CD4-positive, alpha-beta T cell treated with Interleukin-2 at 100 ng/mL for 4 hours (primary cell): ENCODE measurements around the gene COG1.
A peak's percentile ranks its signal among the peaks of the same experiment; 100 is the strongest.

Source experiments
- DNase-seq: peaks from one replicate; pipeline ENCODE4 v3.0.0-alpha.2; 2020; ENCODE audit warnings: low spot score

Gene COG1

GRCh38 chr17:73228748-73229236 is 35.9 kb downstream of the COG1 start:
- peak; percentile 55 for DNase-seq

DNA sequence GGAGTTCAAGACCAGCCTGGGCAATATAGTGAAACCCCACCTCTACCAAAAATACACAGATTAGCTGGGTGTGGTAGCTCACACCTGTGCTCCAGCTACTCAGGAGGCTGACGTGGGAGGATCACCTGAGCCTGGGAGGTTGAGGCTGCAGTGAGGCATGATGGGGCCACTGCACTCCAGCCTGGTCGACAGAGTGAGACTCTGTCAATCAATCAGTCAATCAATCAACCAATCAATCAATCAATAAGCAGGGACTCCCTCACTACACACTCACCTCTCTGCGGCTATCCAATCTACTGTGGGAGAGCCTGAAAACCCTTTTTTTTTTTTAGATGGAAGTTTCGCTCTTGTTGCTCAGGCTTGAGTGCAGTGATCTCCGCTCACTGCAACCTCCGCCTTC is 37.2 kb downstream of the COG1 start:
- DNase-seq, result no peak

GRCh38 chr17:73231395-73231794 is 38.5 kb downstream of the COG1 start:
- no peak for DNase-seq

DNA sequence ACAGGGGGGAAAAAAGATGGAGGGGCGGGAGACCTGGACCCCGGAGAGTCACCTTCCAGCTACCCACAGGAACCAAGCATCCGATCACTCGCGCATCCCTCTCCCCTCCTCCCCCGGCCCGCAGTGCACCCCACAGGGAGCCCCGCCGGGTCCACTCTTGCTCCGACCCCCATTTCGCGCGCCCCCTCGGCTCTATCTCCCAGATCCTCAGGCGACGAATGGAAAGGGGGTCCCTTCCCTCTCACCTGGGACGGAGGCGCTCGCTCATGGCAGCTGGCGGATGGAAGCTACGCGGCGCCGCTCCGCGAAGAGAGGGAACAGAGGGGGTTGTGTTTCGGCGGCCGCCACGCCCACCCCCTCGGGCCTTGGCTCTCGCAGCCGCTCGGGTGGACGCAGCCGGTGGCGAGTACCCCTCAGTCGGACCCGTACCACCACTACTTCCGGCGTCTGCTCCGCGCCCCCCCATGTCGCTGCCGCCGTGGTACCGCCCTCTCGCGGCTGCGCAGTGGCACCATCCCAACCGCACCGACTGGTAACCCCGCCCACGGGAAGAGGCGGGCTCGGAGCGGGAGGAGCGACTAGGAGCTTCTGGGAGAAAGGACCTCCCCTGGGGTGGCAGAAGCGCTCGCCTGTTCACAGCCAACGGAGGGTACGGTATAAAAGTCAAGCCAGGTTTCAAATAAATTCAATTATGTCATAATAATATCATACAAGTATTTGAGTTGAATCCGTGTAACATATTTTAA is 39.2 kb downstream of the COG1 start:
- peak; percentile 96 for DNase-seq

- peak; percentile 25 for DNase-seq
Observed at GRCh38 chr17:73232587-73233373, 39.9 kb downstream of the COG1 start.

DNA sequence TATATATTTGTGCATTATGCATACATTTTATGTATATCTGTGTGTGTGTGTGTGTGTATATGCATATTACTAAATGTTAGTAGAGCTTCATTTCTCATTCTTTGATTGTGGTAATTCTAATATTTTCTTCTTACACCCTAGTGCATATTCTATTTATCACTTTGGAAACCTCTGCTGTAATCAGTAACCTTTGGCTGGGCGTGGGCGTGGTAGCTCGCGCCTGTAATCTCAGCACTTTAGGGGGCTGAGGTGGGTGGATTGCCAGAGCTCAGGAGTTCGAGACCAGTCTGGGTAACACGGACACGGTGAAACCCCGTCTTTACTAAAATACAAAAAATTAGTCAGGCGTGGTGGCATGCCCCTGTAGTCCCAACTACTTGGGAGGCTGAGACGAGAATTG is 41.9 kb downstream of the COG1 start:
- no peak for DNase-seq

GRCh38 chr17:73237714-73238113 is 44.9 kb downstream of the COG1 start:
- no peak for DNase-seq

DNA sequence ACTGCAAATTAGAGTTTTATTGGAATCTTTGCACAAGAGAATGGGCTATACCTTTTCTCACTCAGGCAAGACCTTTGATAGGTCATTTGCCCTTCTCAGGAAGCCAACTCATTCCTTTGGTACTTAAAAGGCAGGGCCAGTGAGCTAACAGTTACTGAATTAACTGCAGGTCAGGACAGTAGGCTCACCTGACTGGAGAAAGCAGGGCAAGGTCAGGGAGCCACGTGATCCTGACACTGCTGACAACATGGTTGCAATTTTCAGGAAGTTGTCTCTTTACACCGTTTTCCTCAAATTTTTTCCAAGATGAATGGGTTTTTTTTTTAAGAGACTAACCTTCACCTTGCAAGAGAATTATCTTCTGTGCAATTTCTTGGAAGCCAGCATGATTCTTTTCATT is 47.7 kb downstream of the COG1 start:
- no peak for DNase-seq

GRCh38 chr17:73247726-73248125 is 54.9 kb downstream of the COG1 start:
- no peak for DNase-seq

DNA sequence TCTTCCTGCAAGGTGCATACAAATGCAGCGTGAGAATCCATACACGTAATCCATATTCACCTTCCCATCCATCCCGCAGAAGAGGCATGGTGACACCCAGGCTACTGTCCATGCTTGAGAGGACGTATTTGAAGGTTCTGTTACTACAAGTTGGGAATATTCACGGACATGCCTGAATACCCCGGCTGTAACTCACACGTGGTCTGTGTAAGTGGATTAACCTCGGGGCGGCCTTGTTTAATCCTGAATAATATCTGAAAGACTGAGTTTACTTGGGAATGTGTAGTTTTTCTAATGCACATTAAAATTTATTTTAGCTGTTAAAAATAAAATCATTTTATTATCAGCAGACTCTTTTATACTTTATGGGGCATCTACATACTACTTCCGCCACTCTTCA is 55.7 kb downstream of the COG1 start:
- no peak for DNase-seq

DNA sequence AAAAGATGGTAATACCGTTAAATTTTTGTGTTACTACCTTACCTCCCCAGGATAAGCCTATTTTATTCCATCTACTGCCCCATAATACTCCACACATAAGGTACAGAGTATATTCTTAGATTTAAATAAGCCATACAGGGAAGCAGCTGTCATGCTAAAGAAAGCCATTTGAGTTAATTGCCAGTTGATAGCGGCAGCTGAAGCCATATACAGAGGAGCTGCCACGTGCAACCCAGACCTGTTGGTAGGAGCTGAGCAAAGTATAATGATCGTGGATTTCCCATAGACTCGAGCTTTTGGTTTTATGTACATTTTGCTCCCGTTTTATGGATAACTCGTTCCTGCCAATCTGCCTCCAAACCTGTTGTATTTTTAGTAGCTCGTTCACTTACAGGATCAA is 56.8 kb downstream of the COG1 start:
- no peak for DNase-seq

DNA sequence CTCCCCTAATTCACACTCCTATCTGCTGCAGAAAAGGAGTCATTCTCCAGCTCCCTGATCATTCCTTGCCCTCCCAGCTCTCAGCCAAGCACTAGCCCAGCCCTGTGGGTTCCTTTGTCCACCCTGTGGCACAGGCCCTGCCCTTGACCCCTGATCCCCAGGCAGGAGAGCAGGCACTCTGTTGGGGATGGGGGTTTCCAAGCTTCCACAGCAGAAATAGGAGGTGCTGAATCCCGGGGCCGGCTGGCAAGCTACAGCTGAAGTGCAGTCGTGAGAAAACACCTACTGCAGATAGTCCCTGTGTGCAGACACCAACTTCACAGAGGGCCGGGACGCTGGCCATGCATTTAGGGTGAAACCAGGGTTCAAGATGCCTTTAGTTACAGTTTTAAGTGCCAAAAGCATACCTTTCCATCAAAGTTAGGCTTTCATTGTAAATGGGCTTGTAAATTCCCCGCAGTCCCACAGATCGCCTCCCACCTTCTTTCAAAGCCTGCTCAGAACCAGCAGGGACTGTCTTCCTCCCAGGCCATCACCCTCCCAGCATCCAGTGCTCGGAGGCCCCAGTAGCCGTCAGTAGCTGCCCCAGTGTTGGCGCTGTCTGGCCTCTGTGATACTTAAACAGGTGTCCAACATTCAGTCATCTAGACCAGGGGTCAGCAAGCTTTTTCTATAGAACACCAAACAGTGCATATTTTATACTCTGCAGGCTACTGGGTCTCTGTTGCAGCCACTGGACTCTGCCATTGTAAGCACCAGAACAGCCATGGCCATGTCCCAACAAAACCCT is 58.2 kb downstream of the COG1 start:
- DNase-seq, result no peak

DNA sequence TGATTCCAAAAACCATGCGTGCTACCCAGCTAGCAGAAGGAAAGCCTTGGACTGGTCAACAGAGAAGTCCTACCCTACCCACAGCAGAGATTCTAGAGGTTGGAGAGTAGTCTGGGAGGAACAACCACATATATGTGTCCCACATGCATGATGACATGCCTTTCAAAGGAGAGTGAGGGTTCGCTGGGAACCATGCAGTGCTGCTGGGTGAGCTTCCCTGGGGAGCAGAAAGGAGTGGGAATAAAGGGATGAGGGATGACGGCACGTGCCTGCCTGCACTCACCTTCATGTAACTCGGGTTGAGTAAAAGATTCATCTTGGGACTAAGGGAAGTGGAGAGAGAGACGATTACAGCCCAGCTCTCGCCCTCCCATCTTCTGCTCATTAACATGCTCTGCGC is 59.0 kb downstream of the COG1 start:
- no peak for DNase-seq

- DNase-seq, result peak; percentile 53
Observed at GRCh38 chr17:73255671-73256181, 62.9 kb downstream of the COG1 start.

- no peak for DNase-seq
Observed at GRCh38 chr17:73256220-73256619, 63.4 kb downstream of the COG1 start.

DNA sequence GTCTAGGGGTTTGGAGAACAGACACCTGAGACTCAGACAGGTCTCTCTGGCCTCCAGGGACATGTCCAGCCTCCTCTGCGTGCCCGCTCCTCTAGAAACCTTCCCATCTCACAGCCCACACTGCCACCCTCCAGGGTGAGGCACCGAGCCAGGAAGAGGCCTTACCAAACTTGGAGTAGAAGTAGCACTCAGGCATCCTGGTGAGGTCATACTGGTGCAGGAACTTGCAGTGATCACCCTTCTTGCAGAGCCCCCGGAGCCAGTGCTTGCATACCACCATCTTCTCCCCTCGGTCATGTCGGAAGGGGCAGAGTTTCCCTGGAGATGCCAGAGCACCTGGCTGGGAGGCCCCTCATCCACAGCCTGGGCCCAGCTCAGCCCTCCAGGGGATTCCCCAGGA is 64.7 kb downstream of the COG1 start:
- DNase-seq, result no peak
